H1 (cell line): ENCODE results near the gene TAF15. TPM values are rescaled to one million over a fixed set of nuclear protein-coding genes. Genes with fewer than 3 reads are reported as not detected.

ENCODE experiments used
- EP300 ChIP-seq, 2 experiments: IDR thresholded peaks; 1 replicate in 1 of 2; 2 replicates in 1 of 2; pipeline ENCODE4 v1.6.1; 2011 to 2012; ENCODE audit warnings: low read depth in 2 of 2, low read length in 2 of 2, mild to moderate bottlenecking in 2 of 2, borderline replicate concordance in 1 of 2, inconsistent platforms in 1 of 2, moderate library complexity in 1 of 2
- SRF ChIP-seq: IDR thresholded peaks from 2 replicates; pipeline ENCODE4 v1.6.1; 2011; ENCODE audit warnings: mild to moderate bottlenecking, low read depth, low read length, moderate library complexity
- YY1 ChIP-seq: IDR thresholded peaks from 2 replicates; pipeline ENCODE4 v1.6.1; 2011; ENCODE audit warnings: low read depth, mild to moderate bottlenecking, low read length
- polyA plus RNA-seq, 7 experiments: library from polyadenylated mRNA; depleted of rRNA in 3 of 7; stranded (reverse) in 5 of 7; unstranded in 2 of 7; fragments of >200 nt in 5 of 7; fragments of 200-250 nt in 2 of 7; gene quantifications; 1 replicate in 5 of 7; 2 replicates in 1 of 7; 4 replicates in 1 of 7; pipeline versions ENCODE4 v1.2.1 to v1.2.3, GENCODE V29; 2011 to 2013; ENCODE audit warnings: missing spikeins in 2 of 7, mixed read lengths in 2 of 7
- total RNA-seq: library from RNA; stranded (reverse); fragmentation: NEBNext Ultra II Directional; extraction: Animal tissue kit (Norgen Biotek cat#: 25700); gene quantifications from 2 replicates; pipeline ENCODE4 v1.2.1, GENCODE V29; 2021
- TF ChIP-seq, protein P1 (sequence below): fragments of 300-600 bp; sonication (generic); IDR thresholded peaks from 2 replicates; pipeline ENCODE4 v1.7.1; 2012; ENCODE audit warnings: low read length, moderate library complexity, mild to moderate bottlenecking, inconsistent platforms; ENCODE audit not compliant: insufficient replicate concordance

TAF15 gene
- total and polyA plus RNA-seq, 2 of the 8 experiments (the other 6 are each of a cell fraction or from before 2014, with no cell fraction given) = 80.1 to 338 TPM

GRCh38 chr17:35804658-35805192, 4.6 kb upstream of the TAF15 start (continued):
- TF ChIP-seq EP300 (IDR thresholded peaks at IDR 0.05; ENCODE audit: borderline replicate concordance in 1 of 2, low read depth in 2 of 2, low read length in 2 of 2) = 0 out of 3 replicates have a peak, but pooled peaks of 1 of the 2 experiments have one; percentile 13
- peak; percentile 79 for TF ChIP-seq YY1
- TF ChIP-seq, protein P1, sequence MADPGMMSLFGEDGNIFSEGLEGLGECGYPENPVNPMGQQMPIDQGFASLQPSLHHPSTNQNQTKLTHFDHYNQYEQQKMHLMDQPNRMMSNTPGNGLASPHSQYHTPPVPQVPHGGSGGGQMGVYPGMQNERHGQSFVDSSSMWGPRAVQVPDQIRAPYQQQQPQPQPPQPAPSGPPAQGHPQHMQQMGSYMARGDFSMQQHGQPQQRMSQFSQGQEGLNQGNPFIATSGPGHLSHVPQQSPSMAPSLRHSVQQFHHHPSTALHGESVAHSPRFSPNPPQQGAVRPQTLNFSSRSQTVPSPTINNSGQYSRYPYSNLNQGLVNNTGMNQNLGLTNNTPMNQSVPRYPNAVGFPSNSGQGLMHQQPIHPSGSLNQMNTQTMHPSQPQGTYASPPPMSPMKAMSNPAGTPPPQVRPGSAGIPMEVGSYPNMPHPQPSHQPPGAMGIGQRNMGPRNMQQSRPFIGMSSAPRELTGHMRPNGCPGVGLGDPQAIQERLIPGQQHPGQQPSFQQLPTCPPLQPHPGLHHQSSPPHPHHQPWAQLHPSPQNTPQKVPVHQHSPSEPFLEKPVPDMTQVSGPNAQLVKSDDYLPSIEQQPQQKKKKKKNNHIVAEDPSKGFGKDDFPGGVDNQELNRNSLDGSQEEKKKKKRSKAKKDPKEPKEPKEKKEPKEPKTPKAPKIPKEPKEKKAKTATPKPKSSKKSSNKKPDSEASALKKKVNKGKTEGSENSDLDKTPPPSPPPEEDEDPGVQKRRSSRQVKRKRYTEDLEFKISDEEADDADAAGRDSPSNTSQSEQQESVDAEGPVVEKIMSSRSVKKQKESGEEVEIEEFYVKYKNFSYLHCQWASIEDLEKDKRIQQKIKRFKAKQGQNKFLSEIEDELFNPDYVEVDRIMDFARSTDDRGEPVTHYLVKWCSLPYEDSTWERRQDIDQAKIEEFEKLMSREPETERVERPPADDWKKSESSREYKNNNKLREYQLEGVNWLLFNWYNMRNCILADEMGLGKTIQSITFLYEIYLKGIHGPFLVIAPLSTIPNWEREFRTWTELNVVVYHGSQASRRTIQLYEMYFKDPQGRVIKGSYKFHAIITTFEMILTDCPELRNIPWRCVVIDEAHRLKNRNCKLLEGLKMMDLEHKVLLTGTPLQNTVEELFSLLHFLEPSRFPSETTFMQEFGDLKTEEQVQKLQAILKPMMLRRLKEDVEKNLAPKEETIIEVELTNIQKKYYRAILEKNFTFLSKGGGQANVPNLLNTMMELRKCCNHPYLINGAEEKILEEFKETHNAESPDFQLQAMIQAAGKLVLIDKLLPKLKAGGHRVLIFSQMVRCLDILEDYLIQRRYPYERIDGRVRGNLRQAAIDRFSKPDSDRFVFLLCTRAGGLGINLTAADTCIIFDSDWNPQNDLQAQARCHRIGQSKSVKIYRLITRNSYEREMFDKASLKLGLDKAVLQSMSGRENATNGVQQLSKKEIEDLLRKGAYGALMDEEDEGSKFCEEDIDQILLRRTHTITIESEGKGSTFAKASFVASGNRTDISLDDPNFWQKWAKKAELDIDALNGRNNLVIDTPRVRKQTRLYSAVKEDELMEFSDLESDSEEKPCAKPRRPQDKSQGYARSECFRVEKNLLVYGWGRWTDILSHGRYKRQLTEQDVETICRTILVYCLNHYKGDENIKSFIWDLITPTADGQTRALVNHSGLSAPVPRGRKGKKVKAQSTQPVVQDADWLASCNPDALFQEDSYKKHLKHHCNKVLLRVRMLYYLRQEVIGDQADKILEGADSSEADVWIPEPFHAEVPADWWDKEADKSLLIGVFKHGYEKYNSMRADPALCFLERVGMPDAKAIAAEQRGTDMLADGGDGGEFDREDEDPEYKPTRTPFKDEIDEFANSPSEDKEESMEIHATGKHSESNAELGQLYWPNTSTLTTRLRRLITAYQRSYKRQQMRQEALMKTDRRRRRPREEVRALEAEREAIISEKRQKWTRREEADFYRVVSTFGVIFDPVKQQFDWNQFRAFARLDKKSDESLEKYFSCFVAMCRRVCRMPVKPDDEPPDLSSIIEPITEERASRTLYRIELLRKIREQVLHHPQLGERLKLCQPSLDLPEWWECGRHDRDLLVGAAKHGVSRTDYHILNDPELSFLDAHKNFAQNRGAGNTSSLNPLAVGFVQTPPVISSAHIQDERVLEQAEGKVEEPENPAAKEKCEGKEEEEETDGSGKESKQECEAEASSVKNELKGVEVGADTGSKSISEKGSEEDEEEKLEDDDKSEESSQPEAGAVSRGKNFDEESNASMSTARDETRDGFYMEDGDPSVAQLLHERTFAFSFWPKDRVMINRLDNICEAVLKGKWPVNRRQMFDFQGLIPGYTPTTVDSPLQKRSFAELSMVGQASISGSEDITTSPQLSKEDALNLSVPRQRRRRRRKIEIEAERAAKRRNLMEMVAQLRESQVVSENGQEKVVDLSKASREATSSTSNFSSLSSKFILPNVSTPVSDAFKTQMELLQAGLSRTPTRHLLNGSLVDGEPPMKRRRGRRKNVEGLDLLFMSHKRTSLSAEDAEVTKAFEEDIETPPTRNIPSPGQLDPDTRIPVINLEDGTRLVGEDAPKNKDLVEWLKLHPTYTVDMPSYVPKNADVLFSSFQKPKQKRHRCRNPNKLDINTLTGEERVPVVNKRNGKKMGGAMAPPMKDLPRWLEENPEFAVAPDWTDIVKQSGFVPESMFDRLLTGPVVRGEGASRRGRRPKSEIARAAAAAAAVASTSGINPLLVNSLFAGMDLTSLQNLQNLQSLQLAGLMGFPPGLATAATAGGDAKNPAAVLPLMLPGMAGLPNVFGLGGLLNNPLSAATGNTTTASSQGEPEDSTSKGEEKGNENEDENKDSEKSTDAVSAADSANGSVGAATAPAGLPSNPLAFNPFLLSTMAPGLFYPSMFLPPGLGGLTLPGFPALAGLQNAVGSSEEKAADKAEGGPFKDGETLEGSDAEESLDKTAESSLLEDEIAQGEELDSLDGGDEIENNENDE = no peak
- 0 out of 2 replicates have a peak, but pooled peaks have one; percentile 29 for TF ChIP-seq SRF
